Esophagus muscularis mucosa (tissue), 4 donors: ENCODE measurements around the gene CNGB1. TPM values are rescaled to one million over a fixed set of nuclear protein-coding genes. Genes with fewer than 3 reads are reported as not detected.

Experiments used
- DNase-seq: peaks from one replicate; pipeline ENCODE4 v3.0.0-alpha.2; 2017; ENCODE audit errors: extremely low spot score
- H3K27ac ChIP-seq, 4 donors: fragments of 200-600 bp; sonication (generic); replicated peaks in 1 of 4; 1 replicate in 3 of 4; 2 replicates in 1 of 4; pipeline ENCODE4 v1.5.1; 2016 to 2019; ENCODE audit warnings: mild to moderate bottlenecking in 1 of 4
- H3K27me3 ChIP-seq, 4 donors: fragments of 200-600 bp; sonication (generic); one replicate each; pipeline versions ENCODE4 v1.5.1 to v1.6.0; 2016 to 2019
- H3K36me3 ChIP-seq, 4 donors: fragments of 200-600 bp; sonication (generic); one replicate each; pipeline ENCODE4 v1.5.1; 2016 to 2019
- H3K4me1 ChIP-seq, 4 donors: fragments of 200-600 bp; sonication (generic); one replicate each; pipeline ENCODE4 v1.5.1; 2016 to 2019
- H3K4me3 ChIP-seq, 4 donors: fragments of 200-600 bp; sonication (generic); 1 replicate in 2 of 4; 2 replicates in 2 of 4; pipeline ENCODE4 v1.5.1; 2016 to 2019; ENCODE audit warnings: mild to moderate bottlenecking in 4 of 4, moderate library complexity in 1 of 4
- H3K9me3 ChIP-seq, 4 donors: fragments of 200-600 bp; sonication (generic); 1 replicate in 3 of 4; 2 replicates in 1 of 4; pipeline ENCODE4 v1.5.1; 2016 to 2019
- EP300 ChIP-seq: sonication (generic); formaldehyde crosslinking; IDR thresholded peaks from one replicate; pipeline ENCODE4 v1.6.1; 2017; ENCODE audit warnings: antibody characterized with exemption
- POLR2A ChIP-seq: fragments of 450-650 bp; IDR thresholded peaks from one replicate; pipeline ENCODE4 v1.6.1; 2017; ENCODE audit warnings: antibody characterized with exemption, moderate library complexity, mild to moderate bottlenecking, low read depth
- POLR2AphosphoS5 ChIP-seq, 2 donors: sonication (generic); formaldehyde crosslinking; IDR thresholded peaks; one replicate each; pipeline ENCODE4 v1.6.1; 2017; ENCODE audit warnings: antibody characterized with exemption in 2 of 2
- WGBS: methylation state at CpG from one replicate; pipeline ENCODE4 v1.1.5; 2018; 5-methylcytosine and 5-hydroxymethylcytosine counted together
- intact Hi-C: fragments of 100-400 bp; cut with DNase I; formaldehyde crosslinking; loops from one replicate; pipeline ENCODE4 v1.15.1; 2023
- total RNA-seq, 4 donors: library from RNA; depleted of rRNA; stranded (reverse); fragments of >200 nt; gene quantifications; one replicate each; pipeline versions ENCODE4 v1.1.0 to v1.2.1, GENCODE V29; 2016
- TF ChIP-seq, protein P1 (sequence below), 3 experiments: fragments of 200-600 bp in 2 of 3; fragments of 450-650 bp in 1 of 3; sonication (generic) in 2 of 3; IDR thresholded peaks; one replicate each; pipeline ENCODE4 v1.5.1; 2017 to 2019; ENCODE audit warnings: antibody characterized with exemption in 3 of 3, mild to moderate bottlenecking in 2 of 3, moderate library complexity in 1 of 3

Gene CNGB1
- total RNA-seq, 4 donors from 2014 or later: under 0.01 to 0.97 (median 0.31) TPM

DNA sequence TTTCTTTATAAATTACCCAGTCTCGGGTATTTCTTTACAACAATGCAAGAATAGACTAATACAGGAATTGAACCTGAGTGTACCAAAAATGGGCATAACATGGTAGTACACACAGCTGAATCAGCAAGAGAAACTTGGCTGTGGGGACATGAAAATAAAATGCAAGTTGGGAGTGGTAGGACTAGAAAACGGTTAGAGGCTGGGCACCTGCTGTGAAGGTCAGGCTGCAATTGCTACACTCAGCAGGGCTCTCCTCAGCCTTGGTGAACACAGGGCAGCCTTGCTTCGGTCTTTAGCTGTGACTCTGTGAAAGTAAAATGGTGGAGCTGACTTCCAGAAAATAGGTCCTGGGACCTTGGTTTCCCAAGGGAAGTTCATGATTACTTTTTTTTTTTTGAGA, 45.6 kb downstream of the CNGB1 start:
- Histone ChIP-seq H3K27ac (no peak overlapping the region), H3K9me3 (no peaks in the 10 kb centered on the region), H3K4me3 (no peak overlapping the region), H3K36me3 (no peaks in the 10 kb centered on the region), H3K27me3 (peaks cover 0 to 16% (median 0%) of the 10 kb centered on the region in 4 donors), H3K4me1 (no peaks in the 10 kb centered on the region)
- DNase-seq: no peak
- WGBS: 66% methylated on average over 3 of the region's 3 CpGs
- intact Hi-C loops: no loop called here
- TF ChIP-seq POLR2A (no peak), EP300 (no peak), POLR2AphosphoS5 (IDR thresholded peaks at IDR 0.05) (no peak)
- TF ChIP-seq, protein P1, sequence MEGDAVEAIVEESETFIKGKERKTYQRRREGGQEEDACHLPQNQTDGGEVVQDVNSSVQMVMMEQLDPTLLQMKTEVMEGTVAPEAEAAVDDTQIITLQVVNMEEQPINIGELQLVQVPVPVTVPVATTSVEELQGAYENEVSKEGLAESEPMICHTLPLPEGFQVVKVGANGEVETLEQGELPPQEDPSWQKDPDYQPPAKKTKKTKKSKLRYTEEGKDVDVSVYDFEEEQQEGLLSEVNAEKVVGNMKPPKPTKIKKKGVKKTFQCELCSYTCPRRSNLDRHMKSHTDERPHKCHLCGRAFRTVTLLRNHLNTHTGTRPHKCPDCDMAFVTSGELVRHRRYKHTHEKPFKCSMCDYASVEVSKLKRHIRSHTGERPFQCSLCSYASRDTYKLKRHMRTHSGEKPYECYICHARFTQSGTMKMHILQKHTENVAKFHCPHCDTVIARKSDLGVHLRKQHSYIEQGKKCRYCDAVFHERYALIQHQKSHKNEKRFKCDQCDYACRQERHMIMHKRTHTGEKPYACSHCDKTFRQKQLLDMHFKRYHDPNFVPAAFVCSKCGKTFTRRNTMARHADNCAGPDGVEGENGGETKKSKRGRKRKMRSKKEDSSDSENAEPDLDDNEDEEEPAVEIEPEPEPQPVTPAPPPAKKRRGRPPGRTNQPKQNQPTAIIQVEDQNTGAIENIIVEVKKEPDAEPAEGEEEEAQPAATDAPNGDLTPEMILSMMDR (IDR thresholded peaks at IDR 0.05): no peak

DNA sequence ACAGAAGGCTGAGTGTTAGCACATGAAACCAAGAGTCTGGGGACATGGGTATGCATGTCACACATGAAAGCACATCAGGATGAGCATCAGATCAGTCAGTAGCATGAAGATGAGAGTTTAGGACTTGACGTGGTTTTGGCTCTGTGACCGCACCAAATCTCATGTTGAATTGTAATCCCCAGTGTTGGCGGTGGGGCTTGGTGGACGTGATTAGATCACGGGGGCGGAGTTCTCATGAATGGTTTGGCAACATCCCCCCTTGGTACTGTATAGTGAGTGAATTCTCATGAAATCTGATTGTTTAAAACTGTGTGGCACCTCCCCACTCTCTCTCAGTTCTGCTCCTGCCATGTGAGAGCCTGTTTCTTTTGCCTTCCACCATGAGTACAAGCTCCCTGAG, 46.4 kb downstream of the CNGB1 start:
- no peak for DNase-seq
- 86% methylated on average over 2 of the region's 6 CpGs for WGBS
- no peak for TF ChIP-seq EP300
- TF ChIP-seq, protein P1 (IDR thresholded peaks at IDR 0.05): no peak
- TF ChIP-seq POLR2A: no peak
- TF ChIP-seq POLR2AphosphoS5 (IDR thresholded peaks at IDR 0.05): no peak
- Histone ChIP-seq H3K4me3 (no peak overlapping the region), H3K4me1 (no peaks in the 10 kb centered on the region), H3K27ac (no peak overlapping the region), H3K36me3 (no peaks in the 10 kb centered on the region), H3K27me3 (peaks cover 0 to 16% (median 0%) of the 10 kb centered on the region in 4 donors), H3K9me3 (peaks cover 0 to 3% (median 0%) of the 10 kb centered on the region in 4 donors)
- intact Hi-C loops: no loop called here

DNA sequence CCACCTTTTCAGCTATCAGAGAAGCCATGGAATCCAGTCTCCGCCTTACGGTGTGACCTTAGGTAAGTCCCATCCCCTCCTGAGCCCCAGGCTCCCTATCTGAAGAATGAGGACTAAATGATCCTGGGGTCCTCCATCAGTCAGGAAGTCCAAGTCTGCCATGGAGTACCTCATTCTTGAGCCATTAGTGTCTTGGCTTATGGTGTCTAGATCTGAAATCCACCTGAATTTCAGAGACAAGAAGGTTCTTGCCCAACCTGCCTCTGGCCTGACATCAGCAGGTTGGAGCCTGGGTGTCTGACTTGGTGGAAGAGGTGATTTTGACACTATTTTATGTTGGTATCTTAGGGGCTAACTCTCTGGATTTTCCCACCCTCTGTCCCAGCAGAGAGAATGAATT, 47.1 kb downstream of the CNGB1 start:
- H3K4me3 ChIP-seq: no peak overlapping the region
- DNase-seq: no peak
- peaks cover 0 to 16% (median 0%) of the 10 kb centered on the region in 4 donors for H3K27me3 ChIP-seq
- no peak for TF ChIP-seq POLR2A
- no peak for TF ChIP-seq POLR2AphosphoS5 (IDR thresholded peaks at IDR 0.05)
- TF ChIP-seq, protein P1 (IDR thresholded peaks at IDR 0.05): no peak
- TF ChIP-seq EP300: no peak
- no peaks in the 10 kb centered on the region for H3K36me3 ChIP-seq
- H3K4me1 ChIP-seq: no peaks in the 10 kb centered on the region
- 93% methylated on average over 2 of the region's 2 CpGs for WGBS
- intact Hi-C loops: no loop called here
- H3K27ac ChIP-seq: no peak overlapping the region
- H3K9me3 ChIP-seq: peaks cover 0 to 3% (median 0%) of the 10 kb centered on the region in 4 donors

DNA sequence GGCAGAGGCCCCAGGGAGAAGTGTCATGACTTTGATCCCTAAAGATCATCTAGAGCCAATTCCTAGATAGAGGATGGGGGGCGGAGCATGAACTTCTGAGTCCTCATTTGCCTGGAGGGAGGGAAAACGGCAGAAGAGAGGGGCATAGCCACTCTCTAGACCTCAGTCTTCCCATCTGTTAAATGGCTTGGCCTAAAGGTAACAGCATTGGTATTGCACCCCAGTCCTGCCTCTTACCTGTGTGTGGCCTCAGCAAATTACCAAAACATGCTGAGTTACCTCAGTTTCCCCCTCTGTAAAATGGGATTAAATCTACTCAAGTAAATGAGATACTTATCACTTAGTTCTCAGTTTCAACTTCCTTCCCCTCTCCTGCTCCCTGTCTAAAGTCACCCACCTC, 47.5 kb downstream of the CNGB1 start:
- Histone ChIP-seq H3K4me1 (no peaks in the 10 kb centered on the region), H3K27me3 (peaks cover 0 to 16% (median 0%) of the 10 kb centered on the region in 4 donors), H3K36me3 (no peaks in the 10 kb centered on the region), H3K4me3 (no peak overlapping the region), H3K27ac (no peak overlapping the region), H3K9me3 (peaks cover 0 to 3% (median 0%) of the 10 kb centered on the region in 4 donors)
- TF ChIP-seq POLR2A (no peak), POLR2AphosphoS5 (IDR thresholded peaks at IDR 0.05) (no peak), EP300 (no peak)
- TF ChIP-seq, protein P1 (IDR thresholded peaks at IDR 0.05): no peak
- WGBS: 100% methylated on average over 2 of the region's 2 CpGs
- intact Hi-C loops: no loop called here
- no peak for DNase-seq

DNA sequence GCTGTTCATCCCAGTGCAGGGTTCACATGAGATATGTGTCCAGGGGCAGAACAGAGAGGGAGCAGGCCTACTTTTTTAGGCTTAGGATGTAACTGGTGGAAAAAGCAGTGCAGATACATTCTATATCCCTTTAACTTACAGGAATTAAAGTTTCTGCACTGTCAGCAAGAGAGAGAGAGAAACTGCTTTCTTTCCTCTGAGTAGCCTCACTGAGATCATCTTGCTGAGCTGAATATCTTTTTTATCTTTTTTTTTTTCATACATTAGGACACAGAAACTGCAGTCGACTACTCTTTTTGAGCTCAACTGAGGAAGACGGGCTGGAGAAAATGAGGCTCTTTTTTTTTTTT, 50.1 kb downstream of the CNGB1 start:
- no peaks in the 10 kb centered on the region for H3K36me3 ChIP-seq
- intact Hi-C loops: no loop called here
- WGBS: 76% methylated on average over 2 of the region's 2 CpGs
- peaks cover 0 to 13% (median 0%) of the 10 kb centered on the region in 4 donors for H3K27me3 ChIP-seq
- no peaks in the 10 kb centered on the region for H3K4me1 ChIP-seq
- no peak for DNase-seq
- no peak overlapping the region for H3K27ac ChIP-seq
- no peak overlapping the region for H3K4me3 ChIP-seq
- TF ChIP-seq POLR2AphosphoS5 (IDR thresholded peaks at IDR 0.05) (no peak), POLR2A (no peak), EP300 (no peak)
- TF ChIP-seq, protein P1 (IDR thresholded peaks at IDR 0.05): no peak
- H3K9me3 ChIP-seq: peaks cover 0 to 3% (median 0%) of the 10 kb centered on the region in 4 donors
